ENCODE results near the gene EPB41L1.

DNA sequence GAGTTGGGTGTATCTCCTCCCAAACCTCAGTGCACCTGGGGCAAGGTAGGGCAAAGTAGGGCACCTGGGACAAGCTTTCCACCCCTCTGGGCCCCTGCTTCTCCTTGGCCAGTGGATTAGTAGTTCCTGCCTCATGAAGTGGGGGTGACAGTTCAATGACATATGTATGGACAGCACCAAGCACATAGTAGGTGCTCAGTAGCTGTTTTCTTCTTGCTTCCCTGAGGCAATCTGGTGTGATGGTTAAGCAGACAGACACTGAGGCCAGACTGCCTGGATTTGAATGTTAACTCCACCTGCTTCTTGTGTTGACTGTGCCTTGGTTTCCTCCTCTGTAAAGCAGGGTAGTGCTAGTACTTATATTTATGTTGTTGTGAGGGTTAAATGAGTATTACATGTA is 25.8 kb downstream of the EPB41L1 start:
- no peak for TF ChIP-seq POLR2A (IDR thresholded peaks at IDR 0.05)
- TF ChIP-seq, protein P1, sequence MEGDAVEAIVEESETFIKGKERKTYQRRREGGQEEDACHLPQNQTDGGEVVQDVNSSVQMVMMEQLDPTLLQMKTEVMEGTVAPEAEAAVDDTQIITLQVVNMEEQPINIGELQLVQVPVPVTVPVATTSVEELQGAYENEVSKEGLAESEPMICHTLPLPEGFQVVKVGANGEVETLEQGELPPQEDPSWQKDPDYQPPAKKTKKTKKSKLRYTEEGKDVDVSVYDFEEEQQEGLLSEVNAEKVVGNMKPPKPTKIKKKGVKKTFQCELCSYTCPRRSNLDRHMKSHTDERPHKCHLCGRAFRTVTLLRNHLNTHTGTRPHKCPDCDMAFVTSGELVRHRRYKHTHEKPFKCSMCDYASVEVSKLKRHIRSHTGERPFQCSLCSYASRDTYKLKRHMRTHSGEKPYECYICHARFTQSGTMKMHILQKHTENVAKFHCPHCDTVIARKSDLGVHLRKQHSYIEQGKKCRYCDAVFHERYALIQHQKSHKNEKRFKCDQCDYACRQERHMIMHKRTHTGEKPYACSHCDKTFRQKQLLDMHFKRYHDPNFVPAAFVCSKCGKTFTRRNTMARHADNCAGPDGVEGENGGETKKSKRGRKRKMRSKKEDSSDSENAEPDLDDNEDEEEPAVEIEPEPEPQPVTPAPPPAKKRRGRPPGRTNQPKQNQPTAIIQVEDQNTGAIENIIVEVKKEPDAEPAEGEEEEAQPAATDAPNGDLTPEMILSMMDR (IDR thresholded peaks at IDR 0.05): no peak

Data from heart left ventricle (tissue), 13 donors.